ENCODE results near the gene PDE4D. TPM values are rescaled to one million over a fixed set of nuclear protein-coding genes. Genes with fewer than 3 reads are reported as not detected.

Gene PDE4D
- total and polyA plus RNA-seq, 2 donors (not counting 3 experiments of a cell fraction or from before 2014, with no cell fraction given), result 34.5 to 51.2 TPM

DNA sequence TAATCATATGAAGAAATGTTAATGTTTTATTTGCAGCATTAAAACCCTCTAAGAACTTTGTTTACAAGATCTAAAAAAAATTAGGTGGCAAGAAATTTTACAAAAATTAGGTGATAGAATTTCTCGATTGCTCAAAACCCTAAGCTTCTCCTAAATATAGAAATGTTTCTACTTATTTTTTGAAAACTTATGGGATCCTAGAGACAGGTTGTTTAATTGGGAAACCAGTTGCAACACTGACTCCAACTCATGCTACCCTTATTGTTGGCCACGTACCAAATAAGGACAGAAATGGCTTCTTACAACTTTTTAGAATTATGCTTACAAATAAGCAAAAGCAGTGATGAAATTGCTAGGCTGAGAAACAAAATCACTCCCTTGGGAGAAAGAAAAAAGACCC lies 531.1 kb downstream of the PDE4D start:
- H3K36me3 ChIP-seq (ENCODE audit: control insufficient read depth in 2 of 2, extremely low read depth in 1 of 2, insufficient read depth in 2 of 2, low read length in 2 of 2), result no peaks in the 10 kb centered on the region
- H3K9ac ChIP-seq (replicated peaks; ENCODE audit: extremely low read depth, insufficient read depth, low read length), result no peak overlapping the region
- no peaks in the 10 kb centered on the region for H3K9me3 ChIP-seq (replicated peaks; ENCODE audit: control insufficient read depth, insufficient read depth, low read length)
- intact Hi-C loops (cut with micrococcal nuclease) (no loop called here), dilution Hi-C loops (cut with MboI; ENCODE audit: extremely low pct_ligation_motif_present, low sequenced_read_pairs) (no loop called here)
- CTCF ChIA-PET, result interaction anchor here (1.0 kb wide), 1 partner anchor 145 kb away, joined by 4 read pairs; no protein-coding TSS in a partner anchor
- no TSS peak for BruUV-seq (replicated peaks)
- H3K4me3 ChIP-seq (replicated peaks in 1 of 3; ENCODE audit: insufficient read depth in 1 of 3, low read depth in 1 of 3, low read length in 3 of 3), result no peak overlapping the region
- no peak overlapping the region for H2AFZ ChIP-seq (ENCODE audit: low read depth, low read length)
- no peaks in the 10 kb centered on the region for H3K9me1 ChIP-seq (replicated peaks; ENCODE audit: control insufficient read depth, extremely low read depth, insufficient read depth, low read length)
- DNase-seq (ENCODE audit: low read depth, low spot score), result no peak
- no peaks in the 10 kb centered on the region for H4K20me1 ChIP-seq (replicated peaks; ENCODE audit: control insufficient read depth, extremely low read depth, insufficient read depth, low read length)
- H3K4me1 ChIP-seq (ENCODE audit: control insufficient read depth, extremely low read depth, insufficient read depth, low read length), result no peaks in the 10 kb centered on the region
- POLR2A ChIA-PET, result no interaction called here
- no peaks in the 10 kb centered on the region for H3K79me2 ChIP-seq (ENCODE audit: control insufficient read depth, insufficient read depth, low read length)
- H3K4me2 ChIP-seq (ENCODE audit: insufficient read depth, low read length), result no peak overlapping the region
- TF ChIP-seq GATA2 (IDR thresholded peaks at IDR 0.05; ENCODE audit: insufficient read depth, insufficient read length, low read depth, low read length) (no peak), JUN (IDR thresholded peaks at IDR 0.05; ENCODE audit: borderline replicate concordance, insufficient read depth, insufficient read length, low read depth) (no peak), EZH2 (IDR thresholded peaks at IDR 0.05; ENCODE audit: borderline replicate concordance, low read depth, low read length, severe bottlenecking) (no peak), POLR2A (IDR thresholded peaks at IDR 0.05; ENCODE audit: low read depth, low read length) (no peak), MAX (IDR thresholded peaks at IDR 0.05; ENCODE audit: insufficient read depth, insufficient read length) (no peak), MYC (IDR thresholded peaks at IDR 0.05; ENCODE audit: low read depth, low read length) (no peak), POLR2AphosphoS5 (IDR thresholded peaks at IDR 0.05; ENCODE audit: insufficient read depth, low read depth, low read length) (no peak), FOS (IDR thresholded peaks at IDR 0.05; ENCODE audit: borderline replicate concordance, insufficient read depth, low read length) (no peak)
- TF ChIP-seq, protein P1, sequence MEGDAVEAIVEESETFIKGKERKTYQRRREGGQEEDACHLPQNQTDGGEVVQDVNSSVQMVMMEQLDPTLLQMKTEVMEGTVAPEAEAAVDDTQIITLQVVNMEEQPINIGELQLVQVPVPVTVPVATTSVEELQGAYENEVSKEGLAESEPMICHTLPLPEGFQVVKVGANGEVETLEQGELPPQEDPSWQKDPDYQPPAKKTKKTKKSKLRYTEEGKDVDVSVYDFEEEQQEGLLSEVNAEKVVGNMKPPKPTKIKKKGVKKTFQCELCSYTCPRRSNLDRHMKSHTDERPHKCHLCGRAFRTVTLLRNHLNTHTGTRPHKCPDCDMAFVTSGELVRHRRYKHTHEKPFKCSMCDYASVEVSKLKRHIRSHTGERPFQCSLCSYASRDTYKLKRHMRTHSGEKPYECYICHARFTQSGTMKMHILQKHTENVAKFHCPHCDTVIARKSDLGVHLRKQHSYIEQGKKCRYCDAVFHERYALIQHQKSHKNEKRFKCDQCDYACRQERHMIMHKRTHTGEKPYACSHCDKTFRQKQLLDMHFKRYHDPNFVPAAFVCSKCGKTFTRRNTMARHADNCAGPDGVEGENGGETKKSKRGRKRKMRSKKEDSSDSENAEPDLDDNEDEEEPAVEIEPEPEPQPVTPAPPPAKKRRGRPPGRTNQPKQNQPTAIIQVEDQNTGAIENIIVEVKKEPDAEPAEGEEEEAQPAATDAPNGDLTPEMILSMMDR (IDR thresholded peaks at IDR 0.05; ENCODE audit: extremely low read depth in 1 of 2, insufficient read depth in 1 of 2, low read depth in 1 of 2, low read length in 2 of 2), result no peak
- no peak overlapping the region for H3K27ac ChIP-seq (ENCODE audit: insufficient read depth, low read depth, low read length)
- no peaks in the 10 kb centered on the region for H3K27me3 ChIP-seq (ENCODE audit: control insufficient read depth in 2 of 2, insufficient read depth in 2 of 2, low read length in 2 of 2)
- FAIRE-seq, result no peak

All from endothelial cell of umbilical vein (primary cell).